Measurements from ENCODE around the gene RAB34. TPM values are rescaled to one million over a fixed set of nuclear protein-coding genes. Genes with fewer than 3 reads are reported as not detected.
A peak's percentile ranks its signal among the peaks of the same experiment; 100 is the strongest.

RAB34 gene
- total and polyA plus RNA-seq, 9 of the 15 experiments (the other 6 are each of a cell fraction or from before 2014, with no cell fraction given) = 0.07 to 3.8 (median 0.46) TPM; not detected in 1

DNA sequence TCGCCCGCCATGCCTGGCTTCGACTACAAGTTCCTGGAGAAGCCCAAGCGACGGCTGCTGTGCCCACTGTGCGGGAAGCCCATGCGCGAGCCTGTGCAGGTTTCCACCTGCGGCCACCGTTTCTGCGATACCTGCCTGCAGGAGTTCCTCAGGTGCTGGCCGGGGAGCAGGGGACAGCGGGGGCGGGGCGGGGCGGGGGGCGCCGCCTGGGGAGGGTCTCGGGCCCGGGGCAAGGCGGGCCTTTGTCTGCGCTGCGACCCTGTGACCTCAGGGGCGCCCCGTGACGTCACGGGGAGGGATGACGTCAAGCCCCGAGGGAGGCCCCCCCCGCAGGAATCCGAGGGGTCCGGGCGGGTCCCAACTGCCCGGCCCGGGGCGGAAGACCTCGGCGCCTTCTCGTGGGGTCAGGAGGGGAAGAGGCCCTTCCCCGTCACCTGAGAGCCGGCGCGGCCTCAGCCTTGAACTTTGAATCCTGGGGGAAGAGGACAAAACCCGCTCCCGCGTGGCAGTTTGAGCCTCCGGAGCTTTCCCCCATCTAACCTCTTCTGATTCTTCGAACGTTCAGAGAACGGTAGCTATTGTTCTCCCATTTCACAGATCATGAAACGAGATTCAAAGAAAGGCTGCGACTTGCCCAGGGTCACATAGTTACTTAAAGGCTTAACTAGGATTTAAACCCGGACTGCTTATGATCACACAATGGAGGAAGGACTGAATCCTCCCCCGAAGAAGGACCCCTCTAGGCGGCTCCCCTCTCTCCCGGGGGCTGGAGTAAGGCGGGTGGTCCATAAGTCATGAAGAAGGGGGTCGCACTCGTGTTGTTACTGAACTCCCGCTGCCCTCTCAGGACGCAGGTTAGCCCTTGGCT, 26.7 kb upstream of the RAB34 start (continued):
- TF ChIP-seq, protein P1, sequence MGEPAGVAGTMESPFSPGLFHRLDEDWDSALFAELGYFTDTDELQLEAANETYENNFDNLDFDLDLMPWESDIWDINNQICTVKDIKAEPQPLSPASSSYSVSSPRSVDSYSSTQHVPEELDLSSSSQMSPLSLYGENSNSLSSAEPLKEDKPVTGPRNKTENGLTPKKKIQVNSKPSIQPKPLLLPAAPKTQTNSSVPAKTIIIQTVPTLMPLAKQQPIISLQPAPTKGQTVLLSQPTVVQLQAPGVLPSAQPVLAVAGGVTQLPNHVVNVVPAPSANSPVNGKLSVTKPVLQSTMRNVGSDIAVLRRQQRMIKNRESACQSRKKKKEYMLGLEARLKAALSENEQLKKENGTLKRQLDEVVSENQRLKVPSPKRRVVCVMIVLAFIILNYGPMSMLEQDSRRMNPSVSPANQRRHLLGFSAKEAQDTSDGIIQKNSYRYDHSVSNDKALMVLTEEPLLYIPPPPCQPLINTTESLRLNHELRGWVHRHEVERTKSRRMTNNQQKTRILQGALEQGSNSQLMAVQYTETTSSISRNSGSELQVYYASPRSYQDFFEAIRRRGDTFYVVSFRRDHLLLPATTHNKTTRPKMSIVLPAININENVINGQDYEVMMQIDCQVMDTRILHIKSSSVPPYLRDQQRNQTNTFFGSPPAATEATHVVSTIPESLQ (CRISPR knock-in tag; IDR thresholded peaks at IDR 0.05) = no peak
- TF ChIP-seq NR3C1 (CRISPR knock-in tag; IDR thresholded peaks at IDR 0.05) (peak; percentile 93), NONO (IDR thresholded peaks at IDR 0.05; ENCODE audit: low read depth in 2 of 2, low read length in 1 of 2) (peak in 1 of 2 experiments; percentile 21; a peak in 1 of 4 replicates), GTF2F1 (IDR thresholded peaks at IDR 0.05; ENCODE audit: low read depth, low read length) (no peak), MXI1 (IDR thresholded peaks at IDR 0.05; ENCODE audit: low read depth, low read length) (peak; percentile 15; the same call in 1 of the 2 replicates), BCOR (IDR thresholded peaks at IDR 0.05) (no peak), ZFP30 (CRISPR knock-in tag; IDR thresholded peaks at IDR 0.05; ENCODE audit: borderline replicate concordance) (no peak), PTRF (tag; IDR thresholded peaks at IDR 0.05) (no peak), HMGN3 (IDR thresholded peaks at IDR 0.05; ENCODE audit: borderline replicate concordance, extremely low read depth, insufficient read length, low read depth, low read length) (no peak), ZBTB7A (IDR thresholded peaks at IDR 0.05; ENCODE audit: borderline replicate concordance, control insufficient read depth, low read depth, low read length) (peak; percentile 100), KDM2B (CRISPR knock-in tag; IDR thresholded peaks at IDR 0.05) (no peak), MEF2A (IDR thresholded peaks at IDR 0.05; ENCODE audit: control insufficient read depth, low read depth, low read length) (no peak), ETV1 (tag; conservative IDR thresholded peaks at IDR 0.05; ENCODE audit: low read depth) (no peak), CHCHD3 (CRISPR knock-in tag; IDR thresholded peaks at IDR 0.05) (no peak), CC2D1A (IDR thresholded peaks at IDR 0.05) (no peak), CREBBP (IDR thresholded peaks at IDR 0.05; ENCODE audit: low read depth, low read length) (no peak), MEIS2 (IDR thresholded peaks at IDR 0.05; ENCODE audit: partially characterized antibody) (no peak), NCOR1 (IDR thresholded peaks at IDR 0.05) (no peak), NFE2 (IDR thresholded peaks at IDR 0.05; ENCODE audit: low read depth) (no peak)
- TF ChIP-seq, protein P2, sequence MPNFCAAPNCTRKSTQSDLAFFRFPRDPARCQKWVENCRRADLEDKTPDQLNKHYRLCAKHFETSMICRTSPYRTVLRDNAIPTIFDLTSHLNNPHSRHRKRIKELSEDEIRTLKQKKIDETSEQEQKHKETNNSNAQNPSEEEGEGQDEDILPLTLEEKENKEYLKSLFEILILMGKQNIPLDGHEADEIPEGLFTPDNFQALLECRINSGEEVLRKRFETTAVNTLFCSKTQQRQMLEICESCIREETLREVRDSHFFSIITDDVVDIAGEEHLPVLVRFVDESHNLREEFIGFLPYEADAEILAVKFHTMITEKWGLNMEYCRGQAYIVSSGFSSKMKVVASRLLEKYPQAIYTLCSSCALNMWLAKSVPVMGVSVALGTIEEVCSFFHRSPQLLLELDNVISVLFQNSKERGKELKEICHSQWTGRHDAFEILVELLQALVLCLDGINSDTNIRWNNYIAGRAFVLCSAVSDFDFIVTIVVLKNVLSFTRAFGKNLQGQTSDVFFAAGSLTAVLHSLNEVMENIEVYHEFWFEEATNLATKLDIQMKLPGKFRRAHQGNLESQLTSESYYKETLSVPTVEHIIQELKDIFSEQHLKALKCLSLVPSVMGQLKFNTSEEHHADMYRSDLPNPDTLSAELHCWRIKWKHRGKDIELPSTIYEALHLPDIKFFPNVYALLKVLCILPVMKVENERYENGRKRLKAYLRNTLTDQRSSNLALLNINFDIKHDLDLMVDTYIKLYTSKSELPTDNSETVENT (CRISPR knock-in tag; IDR thresholded peaks at IDR 0.05) = 0 out of 2 replicates have a peak, but pooled peaks have one; percentile 8
- TF ChIP-seq, protein P3, sequence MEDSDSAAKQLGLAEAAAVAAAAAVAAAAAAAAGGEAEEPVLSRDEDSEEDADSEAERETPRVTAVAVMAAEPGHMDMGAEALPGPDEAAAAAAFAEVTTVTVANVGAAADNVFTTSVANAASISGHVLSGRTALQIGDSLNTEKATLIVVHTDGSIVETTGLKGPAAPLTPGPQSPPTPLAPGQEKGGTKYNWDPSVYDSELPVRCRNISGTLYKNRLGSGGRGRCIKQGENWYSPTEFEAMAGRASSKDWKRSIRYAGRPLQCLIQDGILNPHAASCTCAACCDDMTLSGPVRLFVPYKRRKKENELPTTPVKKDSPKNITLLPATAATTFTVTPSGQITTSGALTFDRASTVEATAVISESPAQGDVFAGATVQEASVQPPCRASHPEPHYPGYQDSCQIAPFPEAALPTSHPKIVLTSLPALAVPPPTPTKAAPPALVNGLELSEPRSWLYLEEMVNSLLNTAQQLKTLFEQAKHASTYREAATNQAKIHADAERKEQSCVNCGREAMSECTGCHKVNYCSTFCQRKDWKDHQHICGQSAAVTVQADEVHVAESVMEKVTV (CRISPR knock-in tag; IDR thresholded peaks at IDR 0.05) = no peak
